ENCODE results near the gene SCN7A.

Gene SCN7A

DNA sequence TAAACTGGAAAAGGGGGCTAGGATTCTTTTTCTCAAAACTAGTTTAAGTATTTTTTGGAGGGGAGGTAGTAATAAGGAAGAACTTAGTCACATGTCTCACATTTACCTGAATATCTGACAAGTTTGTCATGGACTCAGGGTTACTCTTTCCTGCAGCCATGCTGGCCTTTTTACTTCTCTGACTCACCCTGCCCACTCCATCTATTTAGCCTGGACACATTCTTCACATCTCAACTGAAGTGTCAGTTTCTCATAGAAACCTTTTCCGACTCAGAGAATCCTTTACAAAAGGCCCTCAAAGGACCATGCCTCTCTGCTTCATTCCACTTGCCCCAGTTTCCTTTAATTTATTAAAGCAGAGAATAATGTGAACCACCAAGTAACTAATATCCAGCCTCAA, 42.6 kb downstream of the SCN7A start:
- H3K36me3 ChIP-seq (ENCODE audit: insufficient read depth, low read length): no peaks in the 10 kb centered on the region
- H3K4me1 ChIP-seq (ENCODE audit: control insufficient read depth, insufficient read depth, low read length, unreplicated experiment): no peaks in the 10 kb centered on the region
- no peaks in the 10 kb centered on the region for H3K27me3 ChIP-seq (ENCODE audit: insufficient read depth, low read length)
- H3K79me2 ChIP-seq (ENCODE audit: control insufficient read depth, insufficient read depth, low read length, unreplicated experiment): no peaks in the 10 kb centered on the region
- no peak overlapping the region for H3K27ac ChIP-seq (ENCODE audit: low read depth, low read length)
- H2AFZ ChIP-seq (ENCODE audit: low read length, unreplicated experiment): no peak overlapping the region
- no peak overlapping the region for H3K4me3 ChIP-seq (ENCODE audit: low read depth, low read length)

GRCh38 chr2:166449439-166449838, 44.6 kb downstream of the SCN7A start:
- Histone ChIP-seq H3K4me1 (ENCODE audit: control insufficient read depth, insufficient read depth, low read length, unreplicated experiment) (no peaks in the 10 kb centered on the region), H3K27ac (ENCODE audit: low read depth, low read length) (no peak overlapping the region), H3K36me3 (ENCODE audit: insufficient read depth, low read length) (no peaks in the 10 kb centered on the region), H3K27me3 (ENCODE audit: insufficient read depth, low read length) (no peaks in the 10 kb centered on the region), H3K4me3 (ENCODE audit: low read depth, low read length) (no peak overlapping the region), H3K79me2 (ENCODE audit: control insufficient read depth, insufficient read depth, low read length, unreplicated experiment) (no peaks in the 10 kb centered on the region), H2AFZ (ENCODE audit: low read length, unreplicated experiment) (no peak overlapping the region)

GRCh38 chr2:166448106-166448505, 45.9 kb downstream of the SCN7A start:
- no peaks in the 10 kb centered on the region for H3K27me3 ChIP-seq (ENCODE audit: insufficient read depth, low read length)
- H3K36me3 ChIP-seq (ENCODE audit: insufficient read depth, low read length): no peaks in the 10 kb centered on the region
- no peak overlapping the region for H2AFZ ChIP-seq (ENCODE audit: low read length, unreplicated experiment)
- H3K27ac ChIP-seq (ENCODE audit: low read depth, low read length): no peak overlapping the region
- H3K4me3 ChIP-seq (ENCODE audit: low read depth, low read length): no peak overlapping the region
- no peaks in the 10 kb centered on the region for H3K4me1 ChIP-seq (ENCODE audit: control insufficient read depth, insufficient read depth, low read length, unreplicated experiment)
- no peaks in the 10 kb centered on the region for H3K79me2 ChIP-seq (ENCODE audit: control insufficient read depth, insufficient read depth, low read length, unreplicated experiment)

DNA sequence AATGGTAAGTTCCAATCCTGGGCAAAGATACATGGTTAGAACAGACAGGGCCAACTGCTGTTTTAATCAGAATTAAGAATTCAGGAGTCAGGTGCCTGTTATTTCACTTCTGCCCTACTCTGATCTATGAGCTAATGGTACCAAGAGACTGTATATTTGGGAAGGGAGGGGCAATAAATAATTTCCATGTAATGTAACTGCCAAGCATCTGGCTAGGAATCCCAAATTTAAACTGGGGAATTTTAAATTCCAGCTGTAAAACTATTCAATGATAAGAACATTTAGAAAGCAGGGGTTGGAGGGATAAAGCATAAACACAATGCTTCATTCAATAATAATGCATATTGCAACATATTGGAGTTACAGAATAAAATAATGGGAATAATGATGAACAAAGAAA, 49.7 kb downstream of the SCN7A start:
- no peak overlapping the region for H3K4me3 ChIP-seq (ENCODE audit: low read depth, low read length)
- no peaks in the 10 kb centered on the region for H3K79me2 ChIP-seq (ENCODE audit: control insufficient read depth, insufficient read depth, low read length, unreplicated experiment)
- no peaks in the 10 kb centered on the region for H3K4me1 ChIP-seq (ENCODE audit: control insufficient read depth, insufficient read depth, low read length, unreplicated experiment)
- H3K27ac ChIP-seq (ENCODE audit: low read depth, low read length): no peak overlapping the region
- no peaks in the 10 kb centered on the region for H3K27me3 ChIP-seq (ENCODE audit: insufficient read depth, low read length)
- no peaks in the 10 kb centered on the region for H3K36me3 ChIP-seq (ENCODE audit: insufficient read depth, low read length)
- H2AFZ ChIP-seq (ENCODE audit: low read length, unreplicated experiment): no peak overlapping the region

- no peak overlapping the region for H2AFZ ChIP-seq (ENCODE audit: low read length, unreplicated experiment)
- H3K4me1 ChIP-seq (ENCODE audit: control insufficient read depth, insufficient read depth, low read length, unreplicated experiment): no peaks in the 10 kb centered on the region
- H3K27ac ChIP-seq (ENCODE audit: low read depth, low read length): no peak overlapping the region
- H3K79me2 ChIP-seq (ENCODE audit: control insufficient read depth, insufficient read depth, low read length, unreplicated experiment): no peaks in the 10 kb centered on the region
- no peak overlapping the region for H3K4me3 ChIP-seq (ENCODE audit: low read depth, low read length)
- no peaks in the 10 kb centered on the region for H3K27me3 ChIP-seq (ENCODE audit: insufficient read depth, low read length)
- no peaks in the 10 kb centered on the region for H3K36me3 ChIP-seq (ENCODE audit: insufficient read depth, low read length)
Observed at GRCh38 chr2:166440313-166440712, 53.7 kb downstream of the SCN7A start.

- H3K4me1 ChIP-seq (ENCODE audit: control insufficient read depth, insufficient read depth, low read length, unreplicated experiment): no peaks in the 10 kb centered on the region
- no peaks in the 10 kb centered on the region for H3K36me3 ChIP-seq (ENCODE audit: insufficient read depth, low read length)
Observed at GRCh38 chr2:166439078-166439477, 55.0 kb downstream of the SCN7A start.

DNA sequence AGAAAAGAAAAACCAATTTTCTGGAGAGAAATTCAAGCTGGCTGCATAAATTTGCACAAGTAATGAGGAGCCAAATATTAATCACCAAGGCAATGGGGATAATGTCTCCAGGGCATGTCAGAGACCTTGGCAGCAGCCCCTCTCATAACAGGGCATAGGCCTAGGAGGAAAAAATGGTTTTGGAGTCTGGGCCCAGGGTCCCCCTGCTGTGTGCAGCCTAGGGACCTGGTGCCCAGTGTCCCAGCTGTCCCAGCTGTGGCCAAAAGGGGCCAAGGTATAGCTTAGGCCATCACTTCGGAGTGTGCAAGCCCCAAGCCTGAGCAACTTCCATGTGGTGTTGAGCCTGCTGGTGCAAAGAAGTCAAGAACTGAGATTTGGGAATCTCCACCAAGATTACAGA, 57.1 kb downstream of the SCN7A start:
- H2AFZ ChIP-seq (ENCODE audit: low read length, unreplicated experiment): no peak overlapping the region
- no peak overlapping the region for H3K27ac ChIP-seq (ENCODE audit: low read depth, low read length)
- no peaks in the 10 kb centered on the region for H3K36me3 ChIP-seq (ENCODE audit: insufficient read depth, low read length)
- no peak overlapping the region for H3K4me3 ChIP-seq (ENCODE audit: low read depth, low read length)
- no peaks in the 10 kb centered on the region for H3K79me2 ChIP-seq (ENCODE audit: control insufficient read depth, insufficient read depth, low read length, unreplicated experiment)
- no peaks in the 10 kb centered on the region for H3K4me1 ChIP-seq (ENCODE audit: control insufficient read depth, insufficient read depth, low read length, unreplicated experiment)
- H3K27me3 ChIP-seq (ENCODE audit: insufficient read depth, low read length): no peaks in the 10 kb centered on the region

More at GRCh38 chr2:166439078-166439477, 55.0 kb downstream of the SCN7A start:
- Histone ChIP-seq H3K27ac (ENCODE audit: low read depth, low read length) (no peak overlapping the region), H2AFZ (ENCODE audit: low read length, unreplicated experiment) (no peak overlapping the region), H3K4me3 (ENCODE audit: low read depth, low read length) (no peak overlapping the region), H3K27me3 (ENCODE audit: insufficient read depth, low read length) (no peaks in the 10 kb centered on the region), H3K79me2 (ENCODE audit: control insufficient read depth, insufficient read depth, low read length, unreplicated experiment) (no peaks in the 10 kb centered on the region)

DNA sequence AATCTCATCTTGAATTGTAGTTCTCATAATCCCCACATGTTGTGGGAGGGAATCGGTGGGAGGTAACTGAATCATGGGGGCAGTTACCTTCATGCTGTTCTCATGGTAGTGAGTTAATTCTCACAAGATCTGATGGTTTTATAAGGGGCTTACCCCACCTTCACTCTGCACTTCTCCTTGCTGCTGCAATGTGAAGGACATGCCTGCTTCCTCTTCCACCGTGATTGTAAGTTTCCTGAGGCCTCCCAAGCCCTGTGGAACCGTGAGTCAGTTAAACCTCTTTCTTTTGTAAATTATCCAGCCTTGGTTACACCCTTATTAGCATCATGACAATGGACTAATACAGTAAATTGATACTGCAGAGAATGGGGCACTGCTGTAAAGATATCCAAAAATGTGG, 57.9 kb downstream of the SCN7A start:
- no peaks in the 10 kb centered on the region for H3K27me3 ChIP-seq (ENCODE audit: insufficient read depth, low read length)
- H3K4me1 ChIP-seq (ENCODE audit: control insufficient read depth, insufficient read depth, low read length, unreplicated experiment): no peaks in the 10 kb centered on the region
- no peaks in the 10 kb centered on the region for H3K36me3 ChIP-seq (ENCODE audit: insufficient read depth, low read length)
- H3K79me2 ChIP-seq (ENCODE audit: control insufficient read depth, insufficient read depth, low read length, unreplicated experiment): no peaks in the 10 kb centered on the region
- no peak overlapping the region for H3K27ac ChIP-seq (ENCODE audit: low read depth, low read length)
- H3K4me3 ChIP-seq (ENCODE audit: low read depth, low read length): no peak overlapping the region
- no peak overlapping the region for H2AFZ ChIP-seq (ENCODE audit: low read length, unreplicated experiment)

DNA sequence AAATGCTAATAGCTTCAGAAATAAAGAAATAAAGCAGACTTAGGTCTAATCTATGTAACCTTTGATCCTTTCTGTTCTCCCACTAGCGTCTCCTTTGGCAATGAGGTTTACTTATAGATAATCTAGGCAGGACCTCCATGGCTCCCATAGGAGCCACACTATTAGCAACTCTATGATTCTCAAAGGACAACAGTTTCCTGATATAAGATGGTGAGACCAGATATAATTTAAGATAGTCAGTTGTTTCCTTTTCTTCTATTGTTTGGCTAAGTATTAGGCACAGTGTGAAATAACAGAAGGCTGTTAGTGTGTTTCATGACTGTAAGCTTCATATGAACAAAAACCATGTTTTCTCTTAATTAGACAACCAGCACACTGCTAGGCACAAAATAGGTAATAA, 59.6 kb downstream of the SCN7A start:
- Histone ChIP-seq H3K79me2 (ENCODE audit: control insufficient read depth, insufficient read depth, low read length, unreplicated experiment) (no peaks in the 10 kb centered on the region), H2AFZ (ENCODE audit: low read length, unreplicated experiment) (no peak overlapping the region), H3K27me3 (ENCODE audit: insufficient read depth, low read length) (no peaks in the 10 kb centered on the region), H3K4me3 (ENCODE audit: low read depth, low read length) (no peak overlapping the region), H3K4me1 (ENCODE audit: control insufficient read depth, insufficient read depth, low read length, unreplicated experiment) (no peaks in the 10 kb centered on the region), H3K27ac (ENCODE audit: low read depth, low read length) (no peak overlapping the region), H3K36me3 (ENCODE audit: insufficient read depth, low read length) (no peaks in the 10 kb centered on the region)

DNA sequence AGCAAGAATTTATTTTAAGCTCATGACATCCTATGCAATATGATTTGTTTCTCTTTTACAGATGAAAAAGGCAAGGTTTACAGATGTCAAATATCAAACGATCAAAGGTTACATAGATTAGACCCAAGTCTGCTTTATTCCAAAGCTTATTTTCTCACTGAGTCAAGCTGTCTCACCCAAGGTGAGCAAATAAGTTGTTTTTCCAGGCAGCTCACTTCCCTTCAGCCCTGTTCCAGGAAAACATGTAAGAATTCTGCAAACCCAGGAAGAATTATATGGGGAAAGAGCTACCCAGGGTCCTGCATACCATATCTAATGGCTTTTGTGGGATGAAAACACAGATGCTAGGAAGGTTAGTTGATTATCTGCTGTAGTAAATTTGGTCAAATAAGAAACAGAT, 60.6 kb downstream of the SCN7A start:
- no peaks in the 10 kb centered on the region for H3K79me2 ChIP-seq (ENCODE audit: control insufficient read depth, insufficient read depth, low read length, unreplicated experiment)
- no peaks in the 10 kb centered on the region for H3K36me3 ChIP-seq (ENCODE audit: insufficient read depth, low read length)
- no peak overlapping the region for H2AFZ ChIP-seq (ENCODE audit: low read length, unreplicated experiment)
- no peak overlapping the region for H3K27ac ChIP-seq (ENCODE audit: low read depth, low read length)
- H3K4me3 ChIP-seq (ENCODE audit: low read depth, low read length): no peak overlapping the region
- no peaks in the 10 kb centered on the region for H3K27me3 ChIP-seq (ENCODE audit: insufficient read depth, low read length)
- H3K4me1 ChIP-seq (ENCODE audit: control insufficient read depth, insufficient read depth, low read length, unreplicated experiment): no peaks in the 10 kb centered on the region

GRCh38 chr2:166432331-166432730, 61.7 kb downstream of the SCN7A start:
- H3K27ac ChIP-seq (ENCODE audit: low read depth, low read length): no peak overlapping the region
- no peak overlapping the region for H2AFZ ChIP-seq (ENCODE audit: low read length, unreplicated experiment)
- H3K79me2 ChIP-seq (ENCODE audit: control insufficient read depth, insufficient read depth, low read length, unreplicated experiment): no peaks in the 10 kb centered on the region
- H3K4me1 ChIP-seq (ENCODE audit: control insufficient read depth, insufficient read depth, low read length, unreplicated experiment): no peaks in the 10 kb centered on the region
- no peak overlapping the region for H3K4me3 ChIP-seq (ENCODE audit: low read depth, low read length)
- no peaks in the 10 kb centered on the region for H3K27me3 ChIP-seq (ENCODE audit: insufficient read depth, low read length)
- H3K36me3 ChIP-seq (ENCODE audit: insufficient read depth, low read length): no peaks in the 10 kb centered on the region

- Histone ChIP-seq H3K27ac (ENCODE audit: low read depth, low read length) (no peak overlapping the region), H2AFZ (ENCODE audit: low read length, unreplicated experiment) (no peak overlapping the region), H3K4me3 (ENCODE audit: low read depth, low read length) (no peak overlapping the region)
Observed at GRCh38 chr2:166424841-166425240, 69.2 kb downstream of the SCN7A start.

More at GRCh38 chr2:166424841-166425240, 69.2 kb downstream of the SCN7A start:
- Histone ChIP-seq H3K79me2 (ENCODE audit: control insufficient read depth, insufficient read depth, low read length, unreplicated experiment) (no peaks in the 10 kb centered on the region), H3K4me1 (ENCODE audit: control insufficient read depth, insufficient read depth, low read length, unreplicated experiment) (no peaks in the 10 kb centered on the region), H3K36me3 (ENCODE audit: insufficient read depth, low read length) (no peaks in the 10 kb centered on the region), H3K27me3 (ENCODE audit: insufficient read depth, low read length) (no peaks in the 10 kb centered on the region)

All from ACC112 (cell line).